NCI-H2081 treated with DMSO at 0.1 percent for 48 hours (cell line): ENCODE data around the gene GSTO1.

Source experiments
- DNase-seq: peaks from one replicate; lab custom pipeline; 2025; lab: John Stamatoyannopoulos, UW

GSTO1 gene

GRCh38 chr10:104274762-104275721 lies 20.4 kb downstream of the GSTO1 start:
- DNase-seq, result no peak

- no peak for DNase-seq
Measured at GRCh38 chr10:104276192-104276591, 21.5 kb downstream of the GSTO1 start.

GRCh38 chr10:104277785-104278184 lies 23.1 kb downstream of the GSTO1 start:
- no peak for DNase-seq

GRCh38 chr10:104279550-104280259 lies 25.0 kb downstream of the GSTO1 start:
- DNase-seq, result no peak

GRCh38 chr10:104281694-104282093 lies 27.0 kb downstream of the GSTO1 start:
- DNase-seq, result no peak

GRCh38 chr10:104284846-104285245 lies 30.2 kb downstream of the GSTO1 start:
- DNase-seq, result no peak

- DNase-seq, result no peak
Measured at GRCh38 chr10:104286939-104287338, 32.2 kb downstream of the GSTO1 start.

GRCh38 chr10:104288355-104288754 lies 33.7 kb downstream of the GSTO1 start:
- no peak for DNase-seq

- DNase-seq, result peak; percentile 28
Measured at GRCh38 chr10:104291439-104291951, 36.8 kb downstream of the GSTO1 start.

- DNase-seq, result no peak
Measured at GRCh38 chr10:104293011-104293410, 38.3 kb downstream of the GSTO1 start.

GRCh38 chr10:104293781-104294321 lies 39.2 kb downstream of the GSTO1 start:
- DNase-seq, result no peak

GRCh38 chr10:104296687-104297436 lies 42.2 kb downstream of the GSTO1 start:
- DNase-seq, result no peak

- no peak for DNase-seq
Measured at GRCh38 chr10:104297697-104298660, 43.3 kb downstream of the GSTO1 start.

GRCh38 chr10:104299031-104299904 lies 44.6 kb downstream of the GSTO1 start:
- DNase-seq, result no peak

GRCh38 chr10:104300002-104300735 lies 45.5 kb downstream of the GSTO1 start:
- no peak for DNase-seq

GRCh38 chr10:104300736-104301292 lies 46.1 kb downstream of the GSTO1 start:
- peak; percentile 38 for DNase-seq

- DNase-seq, result no peak
Measured at GRCh38 chr10:104301907-104302690, 47.4 kb downstream of the GSTO1 start.
